GM04503 (cell line): ENCODE measurements around the gene MATN1.

Experiments
- DNase-seq: peaks from one replicate; pipeline ENCODE4 v3.0.0-alpha.2; 2012; ENCODE audit warnings: low read depth

MATN1 gene

DNA sequence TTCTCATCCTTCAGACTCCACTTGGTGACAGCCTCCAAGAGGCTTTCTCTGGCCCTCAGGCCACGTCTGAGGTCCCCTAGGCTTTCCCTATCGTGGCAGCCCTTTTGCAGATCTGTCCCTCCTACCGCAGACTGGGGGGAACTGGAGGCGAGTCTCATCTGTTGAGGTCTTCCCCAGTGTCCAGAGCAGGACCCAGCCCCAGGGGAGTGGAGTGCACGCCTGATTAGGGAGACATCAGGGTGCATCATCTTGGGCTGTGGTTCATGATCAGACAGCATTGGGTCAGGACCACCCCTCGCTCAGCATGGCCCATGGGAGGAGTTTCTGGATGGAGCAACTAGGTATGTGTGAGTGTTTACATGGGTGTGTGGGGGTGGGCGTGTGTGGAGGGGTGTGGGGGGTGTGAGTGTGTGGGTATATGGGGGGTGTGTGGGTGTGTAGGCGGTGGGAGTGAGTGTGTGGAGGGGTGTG, 8.5 kb upstream of the MATN1 start:
- no peak for DNase-seq

- no peak for DNase-seq
These were observed 7.9 kb upstream of the MATN1 start for GRCh38 chr1:30731109-30731805.

DNA sequence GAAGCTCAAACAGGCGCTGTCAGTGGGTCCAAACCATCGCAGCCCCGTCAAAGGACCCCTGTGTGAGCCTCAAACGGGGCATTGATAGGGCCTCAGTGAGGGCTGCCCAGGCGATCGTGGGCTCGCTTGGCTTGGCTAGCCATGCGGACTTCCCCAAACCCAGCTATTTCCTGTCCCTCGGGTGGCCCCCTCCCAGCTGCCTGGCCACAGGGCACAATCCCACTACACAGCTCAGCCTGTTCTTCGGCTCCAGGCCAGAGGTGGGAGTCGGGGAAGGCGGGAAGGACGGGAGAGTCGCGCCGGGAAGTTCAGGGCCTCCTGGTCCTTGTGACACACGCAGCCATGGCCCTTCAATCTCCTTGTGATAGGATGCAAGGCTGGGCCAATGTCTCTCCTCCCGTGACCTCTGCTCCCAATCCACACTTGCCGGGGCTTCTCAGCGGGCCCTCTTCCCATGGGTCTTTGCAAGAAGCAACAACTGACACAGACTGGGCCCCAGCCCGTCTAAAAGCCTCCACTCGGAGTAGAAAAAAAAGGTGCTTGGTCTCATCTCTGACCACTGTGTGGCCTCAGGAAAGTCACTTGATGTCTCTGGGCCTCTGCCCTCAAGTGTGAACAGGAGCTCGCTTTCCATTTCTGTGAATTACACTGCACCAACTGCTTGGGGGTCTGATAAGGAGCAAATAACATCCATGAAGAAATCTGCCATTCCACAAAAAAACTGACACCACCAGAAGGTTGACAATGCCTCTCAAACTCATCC, 7.1 kb upstream of the MATN1 start:
- no peak for DNase-seq

GRCh38 chr1:30729901-30730300, 6.5 kb upstream of the MATN1 start:
- no peak for DNase-seq

DNA sequence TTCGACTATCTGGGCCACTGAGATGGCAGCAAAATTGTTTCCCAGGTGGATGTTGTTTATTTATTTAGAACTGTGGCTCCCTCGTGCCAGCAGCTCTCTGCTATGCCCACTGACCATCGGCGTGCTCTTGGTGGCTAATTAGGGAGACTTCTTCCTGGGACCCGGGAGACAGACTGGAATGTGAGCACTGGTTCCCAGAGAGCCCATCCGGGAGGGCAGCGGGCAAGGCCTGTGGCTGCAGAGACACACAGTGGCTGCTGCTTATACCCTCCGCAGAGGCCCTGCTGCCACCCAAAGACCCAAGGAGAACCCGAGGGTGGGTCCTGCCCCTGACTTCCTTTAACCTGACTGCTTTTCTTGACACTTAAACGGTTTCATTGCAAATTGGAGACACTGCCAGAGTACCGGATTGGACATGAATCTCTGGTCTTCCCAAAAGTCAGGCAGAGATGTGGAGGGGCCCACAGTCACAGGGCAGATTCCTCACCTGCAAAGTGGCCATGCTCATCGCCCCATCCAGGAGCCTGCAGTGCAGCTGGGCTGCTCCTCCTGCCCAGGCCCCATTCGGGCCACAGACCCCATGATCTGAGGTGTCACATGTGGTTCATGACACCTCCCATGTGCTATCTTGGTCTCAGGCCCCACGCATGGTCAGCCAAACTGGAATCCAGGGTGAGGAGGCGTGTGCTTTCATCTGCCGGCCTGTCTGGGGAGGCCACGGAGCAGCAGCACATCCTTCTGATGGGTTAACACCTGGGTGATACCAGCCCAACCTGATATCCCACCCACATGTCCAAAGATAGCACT, 5.7 kb upstream of the MATN1 start:
- DNase-seq = no peak

DNA sequence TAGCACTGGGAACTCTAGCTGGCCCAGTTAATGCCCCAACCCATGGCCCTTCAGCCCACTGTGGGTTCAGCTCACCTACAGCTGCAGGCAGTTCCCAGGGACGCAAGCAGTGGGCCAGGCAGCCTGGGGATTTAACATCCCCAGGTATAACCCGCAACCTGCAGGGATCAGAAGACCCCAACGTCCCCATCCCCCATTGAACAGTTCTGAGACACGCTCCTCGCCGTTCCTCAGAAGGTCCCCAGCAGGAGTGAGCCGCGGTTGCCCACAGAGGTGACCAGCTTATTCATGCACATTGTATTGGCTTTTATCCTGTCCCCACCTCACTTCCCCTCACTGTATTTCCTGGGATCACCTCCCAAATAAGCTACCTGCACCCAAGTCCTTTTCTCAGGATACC, 5.0 kb upstream of the MATN1 start:
- no peak for DNase-seq

- no peak for DNase-seq
These were observed 4.4 kb upstream of the MATN1 start for GRCh38 chr1:30727824-30728223.

GRCh38 chr1:30726773-30727684, 3.6 kb upstream of the MATN1 start:
- DNase-seq = no peak

GRCh38 chr1:30726236-30726635, 2.9 kb upstream of the MATN1 start:
- DNase-seq = no peak

DNA sequence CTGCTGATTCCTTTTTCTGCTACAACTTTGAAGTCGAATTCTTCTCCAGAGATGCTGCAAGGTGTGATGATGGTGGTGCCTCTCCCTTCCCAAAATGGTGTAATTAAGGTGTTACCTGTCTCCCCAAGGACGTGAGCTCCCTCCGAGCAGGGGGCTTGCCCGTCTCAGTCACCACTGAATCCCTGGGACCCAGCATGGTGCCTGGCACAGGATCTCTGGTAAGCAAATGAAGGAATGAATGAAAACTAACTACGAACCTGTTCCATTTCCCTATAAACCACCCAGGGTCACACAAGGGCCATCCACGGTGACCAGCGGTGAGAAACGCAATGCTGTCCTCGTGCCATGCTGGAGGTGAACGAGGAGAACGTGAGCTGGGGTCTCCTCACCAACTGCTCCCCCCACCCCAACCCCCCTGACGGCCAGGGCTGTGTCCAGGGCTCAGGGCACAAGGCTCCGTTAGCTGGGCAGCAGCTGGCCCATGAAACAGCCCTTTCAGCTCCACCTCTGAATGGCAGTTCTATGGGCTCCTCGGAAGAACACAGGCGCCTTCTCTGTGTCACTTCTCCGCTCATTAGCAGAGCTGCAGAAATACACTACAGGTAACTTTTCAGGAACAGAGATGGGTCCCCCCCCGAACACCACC, 2.2 kb upstream of the MATN1 start:
- no peak for DNase-seq

DNA sequence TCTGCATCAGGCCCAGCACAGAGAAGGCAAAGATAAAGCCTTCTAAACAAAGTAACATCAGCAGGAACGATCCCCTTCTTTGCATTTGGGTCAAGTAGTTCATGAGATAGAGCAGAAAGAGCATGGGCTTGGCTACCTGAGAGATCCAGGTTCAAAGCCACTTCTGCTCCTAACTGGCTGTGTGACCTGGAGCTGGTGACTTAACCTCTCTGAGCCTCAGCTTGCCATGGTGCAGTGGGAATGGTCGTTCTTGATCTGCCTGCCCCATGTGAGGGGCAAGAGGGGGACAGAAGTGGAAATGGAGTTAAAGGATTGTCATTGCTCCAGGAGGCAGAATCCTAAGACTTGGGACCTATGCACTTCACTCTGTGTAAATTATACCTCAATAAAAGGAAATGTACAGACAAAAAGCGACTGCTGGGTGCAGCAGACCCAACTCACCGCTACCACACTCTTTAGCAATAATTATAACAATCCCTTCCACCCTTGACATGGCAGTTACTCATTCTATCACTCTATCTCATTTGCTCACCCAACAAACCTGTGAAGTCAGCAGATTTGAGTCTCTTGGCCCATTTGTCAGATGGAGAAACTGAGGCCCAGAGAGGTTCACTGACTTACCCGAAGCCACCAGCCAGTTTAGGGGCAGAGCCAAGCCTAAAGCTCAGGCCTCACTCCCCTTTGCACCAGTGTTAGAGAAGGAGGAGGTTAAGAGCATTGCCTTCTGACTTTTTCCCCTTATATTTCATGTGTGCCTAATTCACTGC, 1.5 kb upstream of the MATN1 start:
- no peak for DNase-seq

- DNase-seq = no peak
These were observed 790 bp upstream of the MATN1 start for GRCh38 chr1:30724175-30724574.

- DNase-seq = no peak
These were observed 1.4 kb downstream of the MATN1 start for GRCh38 chr1:30721812-30722537.

DNA sequence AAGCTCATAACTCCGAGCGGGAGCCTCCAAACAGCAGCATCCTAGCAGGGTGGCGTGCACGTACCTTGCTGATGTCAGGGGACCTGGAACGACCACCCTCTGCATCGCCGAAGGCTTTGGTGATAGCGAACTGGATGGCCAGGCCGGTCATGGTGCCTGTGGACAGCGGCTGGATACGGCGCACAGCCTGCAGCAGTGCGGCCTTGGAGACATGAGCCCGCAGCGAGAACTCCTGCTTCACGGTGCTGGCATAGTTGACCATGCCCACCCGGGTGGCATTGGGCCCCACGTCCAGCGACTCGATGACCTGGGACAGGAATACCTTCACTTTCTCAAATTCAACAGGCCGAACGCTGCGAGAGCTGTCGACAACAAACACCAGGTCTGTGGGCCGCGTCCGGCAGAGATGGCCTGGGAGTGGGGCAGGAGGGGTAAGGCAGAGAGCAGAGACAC, 2.0 kb downstream of the MATN1 start:
- no peak for DNase-seq

- no peak for DNase-seq
These were observed 2.8 kb downstream of the MATN1 start for GRCh38 chr1:30720271-30721223.

- no peak for DNase-seq
These were observed 3.7 kb downstream of the MATN1 start for GRCh38 chr1:30719406-30720270.

DNA sequence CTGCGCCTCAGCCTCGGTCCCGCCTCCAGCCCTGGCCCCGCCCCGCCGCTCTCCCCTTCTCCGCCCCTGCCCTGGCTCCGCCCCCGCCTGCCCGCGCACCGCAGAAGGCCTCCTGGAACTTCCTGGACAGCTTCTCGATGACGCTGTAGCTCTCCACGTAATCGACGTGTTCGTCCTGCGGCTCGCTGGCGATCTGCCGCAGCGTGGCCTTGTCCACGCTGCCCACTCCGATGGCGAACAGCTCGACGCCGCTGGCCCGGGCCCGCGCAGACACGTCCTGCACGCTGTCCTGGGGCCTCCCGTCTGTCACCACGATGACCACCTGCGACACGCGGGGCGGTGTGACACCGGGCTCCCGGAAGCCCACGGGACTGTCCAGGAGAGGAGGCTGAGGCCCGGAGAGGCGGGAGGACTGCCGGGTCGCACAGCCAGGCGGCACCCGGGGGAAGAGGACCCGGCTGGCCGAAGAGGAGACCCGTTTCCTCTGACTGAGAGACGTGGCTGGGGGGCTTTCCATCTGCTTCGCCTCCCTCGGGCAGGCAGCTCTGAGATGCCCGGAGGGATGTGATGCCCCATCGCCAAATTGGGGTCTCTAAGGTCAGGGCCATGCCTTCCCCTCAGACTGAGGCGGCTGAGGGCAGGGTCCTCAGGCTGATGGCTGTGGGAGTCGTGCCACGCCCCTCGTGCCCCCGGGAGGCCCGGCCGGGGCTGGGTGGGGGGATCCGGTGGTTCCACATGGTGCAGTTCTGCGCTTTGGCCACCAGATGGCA, 4.6 kb downstream of the MATN1 start:
- DNase-seq = peak; percentile 82
